H1 (cell line): ENCODE data around the gene ROBO4. TPM values are rescaled to one million over a fixed set of nuclear protein-coding genes. Genes with fewer than 3 reads are reported as not detected.
A peak's percentile ranks its signal among the peaks of the same experiment; 100 is the strongest.

ENCODE experiments used
- CTCF ChIA-PET: fragments of 300-600 bp; sonication (Branson Sonifier 250); formaldehyde crosslinking; loops from one replicate; lab custom pipeline; 2021; ENCODE audit not compliant: partially characterized antibody; lab: Charles Lee
- POLR2A ChIA-PET: fragments of 300-600 bp; sonication (Branson Sonifier 250); formaldehyde crosslinking; loops from one replicate; lab custom pipeline; 2021; ENCODE audit warnings: inconsistent platforms; ENCODE audit not compliant: partially characterized antibody; lab: Charles Lee
- DNase-seq, 2 experiments: peaks; one replicate each; pipeline versions ENCODE4 v3.0.0 to v3.0.0-alpha.2; 2010 to 2022; ENCODE audit warnings: low spot score in 2 of 2, low read depth in 1 of 2, mixed read lengths in 1 of 2
- FAIRE-seq: peaks from 2 replicates; lab custom pipeline; 2011; peaks lifted over from hg19 to GRCh38; lab: Jason Lieb, UNC
- H2AFZ ChIP-seq: 2 replicates; pipeline ENCODE4 v1.8.1; 2012; ENCODE audit warnings: low read length, inconsistent platforms
- H2AK5ac ChIP-seq: 2 replicates; pipeline ENCODE4 v1.6.1; 2013; ENCODE audit warnings: low read depth, low read length
- H2BK120ac ChIP-seq: replicated peaks from 2 replicates; pipeline ENCODE3; 2013; ENCODE audit warnings: low read depth, low read length, inconsistent platforms
- H2BK12ac ChIP-seq: 2 replicates; pipeline ENCODE4 v1.6.1; 2013; ENCODE audit warnings: low read depth, low read length
- H2BK15ac ChIP-seq: 2 replicates; pipeline ENCODE4 v1.6.1; 2013; ENCODE audit warnings: low read length
- H2BK20ac ChIP-seq: 2 replicates; pipeline ENCODE4 v1.6.1; 2013; ENCODE audit warnings: low read length
- H2BK5ac ChIP-seq: 2 replicates; pipeline ENCODE4 v1.6.1; 2013; ENCODE audit warnings: low read depth, low read length
- H3K14ac ChIP-seq: 2 replicates; pipeline ENCODE4 v1.6.1; 2013; ENCODE audit warnings: inconsistent platforms; ENCODE audit not compliant: insufficient read length
- H3K18ac ChIP-seq: 2 replicates; pipeline ENCODE4 v1.6.1; 2013; ENCODE audit warnings: low read length; ENCODE audit errors: extremely low read depth
- H3K23ac ChIP-seq: 2 replicates; pipeline ENCODE4 v1.6.1; 2013; ENCODE audit warnings: inconsistent platforms; ENCODE audit not compliant: insufficient read length
- H3K23me2 ChIP-seq: 2 replicates; pipeline ENCODE4 v1.6.1; 2013; ENCODE audit warnings: low read depth, low read length
- H3K27ac ChIP-seq: 2 replicates; pipeline ENCODE4 v1.6.1; 2011; ENCODE audit warnings: low read depth, low read length, inconsistent platforms
- H3K27me3 ChIP-seq, 4 experiments: replicated peaks in 1 of 4; 1 replicate in 1 of 4; 2 replicates in 3 of 4; pipeline versions ENCODE4 v1.6.1 to v1.8.1; 2011 to 2013; ENCODE audit warnings: low read length in 3 of 4, mild to moderate bottlenecking in 3 of 4, inconsistent platforms in 2 of 4, mixed read lengths in 2 of 4, moderate library complexity in 1 of 4; ENCODE audit not compliant: control insufficient read depth in 3 of 4, insufficient read depth in 3 of 4; ENCODE audit errors: extremely low read depth in 1 of 4
- H3K36me3 ChIP-seq, 4 experiments: 2 replicates each; pipeline versions ENCODE4 v1.6.1 to v1.8.1; 2011 to 2013; ENCODE audit warnings: mild to moderate bottlenecking in 4 of 4, low read length in 3 of 4, moderate library complexity in 2 of 4, control low read depth in 1 of 4, inconsistent platforms in 1 of 4; ENCODE audit not compliant: insufficient read depth in 4 of 4, control insufficient read depth in 2 of 4
- H3K4ac ChIP-seq: replicated peaks from 2 replicates; pipeline ENCODE3; 2013; ENCODE audit warnings: low read length, low read depth, mixed read lengths, inconsistent platforms; ENCODE audit not compliant: insufficient read length
- H3K4me1 ChIP-seq, 4 experiments: replicated peaks in 1 of 4; 1 replicate in 1 of 4; 2 replicates in 3 of 4; pipeline versions ENCODE4 v1.6.1 to v1.8.1; 2011 to 2013; ENCODE audit warnings: low read length in 3 of 4, inconsistent platforms in 2 of 4, mixed read lengths in 1 of 4; ENCODE audit not compliant: insufficient read depth in 4 of 4, control insufficient read depth in 3 of 4
- H3K4me2 ChIP-seq, 2 experiments: 2 replicates each; pipeline versions ENCODE4 v1.6.1 to v1.8.1; 2011 to 2013; ENCODE audit warnings: low read depth in 2 of 2, low read length in 2 of 2, control low read depth in 1 of 2, inconsistent platforms in 1 of 2, mild to moderate bottlenecking in 1 of 2; ENCODE audit not compliant: insufficient read depth in 1 of 2
- H3K4me3 ChIP-seq, 4 experiments: fragments of 200-600, 300-600 bp in 1 of 4; sonication (generic), shearing (Covaris generic), sonication (Bioruptor Twin) in 1 of 4; 2 replicates each; pipeline versions ENCODE4 v1.5.1 to v1.8.1; 2011 to 2016; ENCODE audit warnings: low read length in 4 of 4, low read depth in 3 of 4, control low read depth in 2 of 4, inconsistent platforms in 2 of 4, mild to moderate bottlenecking in 2 of 4, mixed read lengths in 1 of 4, moderate library complexity in 1 of 4; ENCODE audit not compliant: insufficient read depth in 2 of 4; ENCODE audit errors: extremely low read depth in 1 of 4
- H3K56ac ChIP-seq: replicated peaks from 2 replicates; pipeline ENCODE3; 2013; ENCODE audit warnings: low read depth, mild to moderate bottlenecking, mixed read lengths, low read length, inconsistent platforms; ENCODE audit not compliant: insufficient read length
- H3K79me1 ChIP-seq: 2 replicates; pipeline ENCODE4 v1.6.1; 2013; ENCODE audit warnings: low read depth, low read length, control low read depth
- H3K79me2 ChIP-seq, 2 experiments: 2 replicates each; pipeline versions ENCODE4 v1.6.1 to v1.8.1; 2012 to 2013; ENCODE audit warnings: low read length in 2 of 2, mild to moderate bottlenecking in 2 of 2, inconsistent platforms in 1 of 2; ENCODE audit not compliant: insufficient read depth in 2 of 2, control insufficient read depth in 1 of 2
- H3K9ac ChIP-seq, 4 experiments: replicated peaks in 1 of 4; 1 replicate in 1 of 4; 2 replicates in 3 of 4; pipeline versions ENCODE4 v1.6.1 to v1.8.1; 2011 to 2013; ENCODE audit warnings: low read depth in 3 of 4, low read length in 3 of 4, control low read depth in 2 of 4, mild to moderate bottlenecking in 2 of 4, moderate library complexity in 2 of 4, inconsistent platforms in 1 of 4; ENCODE audit errors: extremely low read depth in 1 of 4
- H3K9me3 ChIP-seq, 2 experiments: 2 replicates each; pipeline versions ENCODE4 v1.6.1 to v1.8.1; 2012 to 2013; ENCODE audit warnings: mild to moderate bottlenecking in 2 of 2, moderate library complexity in 2 of 2, control low read depth in 1 of 2, inconsistent platforms in 1 of 2, low read depth in 1 of 2, low read length in 1 of 2, mixed read lengths in 1 of 2; ENCODE audit not compliant: insufficient read depth in 2 of 2
- H4K20me1 ChIP-seq, 2 experiments: replicated peaks in 1 of 2; 2 replicates each; pipeline versions ENCODE3 to v1.8.1; 2011 to 2013; ENCODE audit warnings: inconsistent platforms in 2 of 2, low read length in 2 of 2, mild to moderate bottlenecking in 1 of 2; ENCODE audit not compliant: insufficient read depth in 2 of 2, control insufficient read depth in 1 of 2
- H4K5ac ChIP-seq: 2 replicates; pipeline ENCODE4 v1.6.1; 2013; ENCODE audit warnings: low read length, low read depth, mixed read lengths, inconsistent platforms; ENCODE audit not compliant: insufficient read length
- H4K8ac ChIP-seq: 2 replicates; pipeline ENCODE4 v1.8.0; 2013; ENCODE audit warnings: mild to moderate bottlenecking, moderate library complexity, low read length, inconsistent platforms; ENCODE audit not compliant: insufficient read depth; ENCODE audit errors: extremely low read depth
- H4K91ac ChIP-seq: replicated peaks from 2 replicates; pipeline ENCODE3; 2013; ENCODE audit warnings: low read length, mixed read lengths, inconsistent platforms; ENCODE audit not compliant: insufficient read length
- EZH2 ChIP-seq: fragments of 200-600 bp; sonication (generic); IDR thresholded peaks from 2 replicates; pipeline ENCODE4 v1.7.1; 2012; ENCODE audit warnings: low read depth, mild to moderate bottlenecking, moderate library complexity, low read length, inconsistent platforms; ENCODE audit not compliant: severe bottlenecking
- SP4 ChIP-seq: IDR thresholded peaks from 2 replicates; pipeline ENCODE4 v1.6.1; 2012; ENCODE audit warnings: low read length, inconsistent platforms
- WGBS, 2 experiments: shearing (Covaris generic) in 1 of 2; methylation state at CpG; one replicate each; pipeline versions ENCODE4 v1.1.6 to v1.1.7; 2013 to 2015; ENCODE audit warnings: low lambda C conversion rate in 2 of 2, mixed read lengths in 2 of 2, inconsistent platforms in 1 of 2, low coverage in 1 of 2, missing lambda C conversion rate in 1 of 2; ENCODE audit not compliant: insufficient replicate concordance in 2 of 2, insufficient coverage in 1 of 2, insufficient read length in 1 of 2; ENCODE audit errors: extremely low coverage in 1 of 2, missing lambda C conversion rate in 1 of 2; 5-methylcytosine and 5-hydroxymethylcytosine counted together
- polyA plus RNA-seq, 7 experiments: library from polyadenylated mRNA; depleted of rRNA in 3 of 7; stranded (reverse) in 5 of 7; unstranded in 2 of 7; fragments of >200 nt in 5 of 7; fragments of 200-250 nt in 2 of 7; gene quantifications; 1 replicate in 5 of 7; 2 replicates in 1 of 7; 4 replicates in 1 of 7; pipeline versions ENCODE4 v1.2.1 to v1.2.3, GENCODE V29; 2011 to 2013; ENCODE audit warnings: missing spikeins in 2 of 7, mixed read lengths in 2 of 7
- total RNA-seq: library from RNA; stranded (reverse); fragmentation: NEBNext Ultra II Directional; extraction: Animal tissue kit (Norgen Biotek cat#: 25700); gene quantifications from 2 replicates; pipeline ENCODE4 v1.2.1, GENCODE V29; 2021

ROBO4 gene
- total and polyA plus RNA-seq, 2 of the 8 experiments (the other 6 are each of a cell fraction or from before 2014, with no cell fraction given) = 0.03 TPM; not detected in 1

- Histone ChIP-seq H2BK12ac (peak overlapping the region; percentile 50; the same call in 1 of the 2 replicates), H3K4ac (no peak overlapping the region), H3K23me2 (peaks cover 2% of the 10 kb centered on the region; the same call in 1 of the 2 replicates), H3K27me3 (peaks cover 73 to 84% (median 79%) of the 10 kb centered on the region in 4 experiments), H3K9me3 (no peaks in the 10 kb centered on the region), H3K27ac (no peak overlapping the region), H4K8ac (no peak overlapping the region), H3K79me2 (no peaks in the 10 kb centered on the region), H3K9ac (no peak overlapping the region), H3K56ac (no peak overlapping the region), H3K36me3 (peaks cover 0 to 5% (median 0%) of the 10 kb centered on the region in 4 experiments; a peak in 1 of 8 replicates), H4K91ac (no peak overlapping the region), H3K4me3 (peak overlapping the region; percentile 16 to 56 (median 28); a peak in 6 of 8 replicates), H2AFZ (no peak overlapping the region), H4K20me1 (peaks cover 14 to 30% of the 10 kb centered on the region in 2 experiments), H2BK120ac (no peak overlapping the region), H2BK5ac (no peak overlapping the region), H2BK20ac (peak overlapping the region; percentile 15; the same call in 1 of the 2 replicates), H3K18ac (no peak overlapping the region), H3K4me2 (peak overlapping the region; percentile 72 to 74), H3K79me1 (no peaks in the 10 kb centered on the region), H3K14ac (no peak overlapping the region), H3K4me1 (peaks cover 3 to 24% (median 7%) of the 10 kb centered on the region in 4 experiments), H3K23ac (no peak overlapping the region), H2AK5ac (no peak overlapping the region), H4K5ac (no peak overlapping the region), H2BK15ac (no peak overlapping the region)
- DNase-seq = peak in 1 of 2 experiments; percentile 64
- ChIA-PET POLR2A (interaction anchor here (1.7 kb wide), 1 partner anchor 36 kb away, joined by 4 read pairs; no protein-coding TSS in a partner anchor), CTCF (interaction anchor here (0.7 to 8.3 kb wide), 11 partner anchors 14 to 578 kb away, joined by 3 to 108 read pairs (median 6); partner anchors contain the start of genes MSANTD2 and ROBO3)
- no peak for FAIRE-seq
- WGBS, 2 experiments = 6% methylated on average over 20 of the region's 20 CpGs; no CpG with 5 or more reads in 1 of the 2 experiments
- TF ChIP-seq SP4 (no peak), EZH2 (peak; percentile 58)
Measured at GRCh38 chr11:124839972-124840621, 57.6 kb downstream of the ROBO4 start.
